Measurements from ENCODE around the gene RNF145. TPM values are rescaled to one million over a fixed set of nuclear protein-coding genes. Genes with fewer than 3 reads are reported as not detected.

Gene RNF145
- total and polyA plus RNA-seq, 2 donors (not counting 1 experiment from before 2014, with no cell fraction given), result 24.5 to 57.2 TPM

GRCh38 chr5:159156426-159157238 is 52.7 kb downstream of the RNF145 start:
- Histone ChIP-seq H3K9me3 (ENCODE audit: control extremely low read depth in 1 of 3, control insufficient read depth in 2 of 3, insufficient read depth in 1 of 3, low read length in 2 of 3) (no peaks in the 10 kb centered on the region), H3K9ac (ENCODE audit: low read length) (no peak overlapping the region), H3K27ac (ENCODE audit: low read length in 2 of 2) (peak overlapping the region; percentile 32 to 73), H3K36me3 (replicated peaks in 1 of 2; ENCODE audit: control extremely low read depth in 1 of 2, control insufficient read depth in 1 of 2, extremely low read depth in 1 of 2, insufficient read depth in 2 of 2, low read length in 1 of 2) (peaks cover 15 to 41% of the 10 kb centered on the region in 2 experiments), H3K4me3 (ENCODE audit: control extremely low read depth in 1 of 5, extremely low read depth in 1 of 5, insufficient read depth in 1 of 5, low read depth in 2 of 5, low read length in 4 of 5) (no peak overlapping the region), H2AFZ (ENCODE audit: insufficient read depth, low read depth, low read length, poor library complexity, severe bottlenecking) (peak overlapping the region; percentile 10), H3K4me1 (ENCODE audit: control insufficient read depth in 2 of 2, insufficient read depth in 2 of 2, low read length in 2 of 2) (peaks cover 23 to 26% of the 10 kb centered on the region in 2 donors), H3K4me2 (replicated peaks; ENCODE audit: low read depth, low read length, poor library complexity, severe bottlenecking) (peak overlapping the region; percentile 47), H3K27me3 (replicated peaks in 1 of 4; ENCODE audit: control extremely low read depth in 1 of 4, control insufficient read depth in 3 of 4, insufficient read depth in 4 of 4, low read length in 3 of 4) (no peaks in the 10 kb centered on the region), H3K79me2 (ENCODE audit: control insufficient read depth, insufficient read depth, low read length) (no peaks in the 10 kb centered on the region), H4K20me1 (ENCODE audit: control insufficient read depth, insufficient read depth, low read length, poor library complexity, severe bottlenecking) (peaks cover 6% of the 10 kb centered on the region)
- no peaks in the 10 kb centered on the region for H3K27me3 Mint-ChIP-seq
- CTCF ChIA-PET, result interaction anchor here (0.7 to 3.6 kb wide), 57 partner anchors 10 to 1805 kb away, joined by 3 to 80 read pairs (median 5); partner anchors contain the start of genes ADRA1B and UBLCP1
- WGBS (ENCODE audit: insufficient coverage), result 39% methylated on average over 4 of the region's 6 CpGs
- H3K4me3 Mint-ChIP-seq, result peak overlapping the region; percentile 17
- POLR2A ChIA-PET, result interaction anchor here (0.9 to 2.6 kb wide), 3 partner anchors 42 to 831 kb away, joined by 3 to 9 read pairs (median 4); no protein-coding TSS in a partner anchor
- ATAC-seq (ENCODE audit: low read depth) (peak; percentile 53), DNase-seq (peak; percentile 80)
- peaks cover 28% of the 10 kb centered on the region for H3K4me1 Mint-ChIP-seq
- no peaks in the 10 kb centered on the region for H3K9me3 Mint-ChIP-seq (ENCODE audit: insufficient read depth)
- intact Hi-C loops (cut with micrococcal nuclease), result loop anchor here (1.0 to 10.0 kb wide), 8 partner anchors 52 to 831 kb away; partner anchors contain the start of genes ADRA1B, IL12B, RNF145 and UBLCP1
- peak; percentile 95 for TF ChIP-seq CTCF (IDR thresholded peaks at IDR 0.05)
- no peak for TF ChIP-seq EZH2 (IDR thresholded peaks at IDR 0.05; ENCODE audit: borderline replicate concordance, insufficient read depth, low read depth, low read length, poor library complexity, severe bottlenecking)
- H3K27ac Mint-ChIP-seq, result peak overlapping the region; percentile 81
